Ovary (tissue), 3 donors: ENCODE data around the gene PLIN1.

Source experiments
- CTCF ChIP-seq, 3 donors: fragments of 450-650 bp in 2 of 3; fragments of 200-600 bp in 1 of 3; IDR thresholded peaks; one replicate each; pipeline versions ENCODE4 v1.5.1 to v1.8.0; 2016 to 2022; ENCODE audit warnings: antibody characterized with exemption in 3 of 3, mild to moderate bottlenecking in 1 of 3
- EP300 ChIP-seq: sonication (generic); formaldehyde crosslinking; IDR thresholded peaks from one replicate; pipeline ENCODE4 v1.6.1; 2017; ENCODE audit warnings: antibody characterized with exemption
- POLR2A ChIP-seq: fragments of 450-650 bp; IDR thresholded peaks from one replicate; pipeline ENCODE4 v1.6.1; 2017; ENCODE audit warnings: antibody characterized with exemption, mild to moderate bottlenecking, moderate library complexity
- donor health status: DM: no; HTN: no; CAD: no.

GRCh38 chr15:89625716-89626115, 53.5 kb downstream of the PLIN1 start:
- no peak for TF ChIP-seq CTCF (IDR thresholded peaks at IDR 0.05)
- TF ChIP-seq POLR2A, result no peak
- TF ChIP-seq EP300, result no peak
